Measurements from ENCODE around the gene HIPK1.
A peak's percentile ranks its signal among the peaks of the same experiment; 100 is the strongest.

Gene HIPK1

DNA sequence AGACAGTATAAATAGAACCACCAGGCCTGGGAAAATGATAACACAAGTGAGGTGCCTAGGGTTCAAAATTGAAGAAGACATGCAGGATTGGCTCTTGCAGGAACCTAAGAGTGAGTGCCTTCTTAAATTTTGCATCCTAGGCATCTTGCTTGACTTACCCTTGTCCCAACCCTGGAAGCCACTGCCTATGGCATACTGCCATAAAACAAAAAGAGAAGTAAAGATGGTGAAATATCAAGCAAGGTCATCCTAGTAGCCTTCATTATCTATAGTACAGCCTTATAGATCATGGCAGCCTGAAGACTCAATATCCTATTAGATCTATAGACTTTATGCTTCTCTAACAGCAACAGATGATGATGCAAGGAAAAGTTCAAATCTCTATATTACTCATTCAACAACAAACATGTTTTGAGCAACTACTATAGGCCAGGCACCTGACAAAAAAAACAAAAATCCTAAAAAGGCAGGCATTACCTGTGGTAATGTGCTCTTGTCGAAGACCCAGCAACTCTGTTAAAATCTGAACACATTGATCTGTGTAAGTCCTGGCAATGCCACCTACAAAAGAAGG, 30.8 kb upstream of the HIPK1 start:
- H3K9me3 ChIP-seq (ENCODE audit: control insufficient read depth in 1 of 2, low read length in 2 of 2) = no peaks in the 10 kb centered on the region
- no peak overlapping the region for H3K27ac ChIP-seq (ENCODE audit: low read length)
- H3K27me3 ChIP-seq (ENCODE audit: low read depth, low read length) = no peaks in the 10 kb centered on the region
- peaks cover 4 to 6% of the 10 kb centered on the region in 2 donors for H3K4me1 ChIP-seq (ENCODE audit: control insufficient read depth in 1 of 2, insufficient read depth in 2 of 2, low read length in 2 of 2)
- no peak overlapping the region for H3K4me3 ChIP-seq (ENCODE audit: low read depth in 1 of 2, low read length in 2 of 2)
- H3K36me3 ChIP-seq (ENCODE audit: control insufficient read depth in 1 of 2, insufficient read depth in 2 of 2, low read length in 2 of 2) = peaks cover 39 to 52% of the 10 kb centered on the region in 2 donors

DNA sequence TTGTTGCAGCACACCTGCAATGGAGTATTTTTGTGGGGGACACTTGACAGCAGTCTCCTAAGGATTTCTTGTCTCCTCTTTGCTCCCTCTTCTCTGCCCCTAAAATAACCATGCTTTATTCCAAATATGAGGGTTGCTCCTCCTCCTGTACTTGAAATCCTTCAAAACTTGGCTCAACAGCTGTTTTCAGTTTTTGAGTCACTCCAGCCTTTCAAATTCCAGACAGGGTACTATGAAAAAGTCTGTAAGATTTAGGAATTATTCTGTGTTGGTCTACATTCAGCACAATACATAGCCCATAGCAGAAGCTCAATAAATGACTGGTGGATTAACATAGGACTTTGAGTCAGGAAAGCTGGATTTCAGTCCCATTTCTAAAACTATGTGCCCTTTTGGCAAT, 30.0 kb upstream of the HIPK1 start:
- Histone ChIP-seq H3K36me3 (ENCODE audit: control insufficient read depth in 1 of 2, insufficient read depth in 2 of 2, low read length in 2 of 2) (peaks cover 38 to 52% of the 10 kb centered on the region in 2 donors), H3K4me3 (ENCODE audit: low read depth in 1 of 2, low read length in 2 of 2) (no peak overlapping the region), H3K4me1 (ENCODE audit: control insufficient read depth in 1 of 2, insufficient read depth in 2 of 2, low read length in 2 of 2) (peaks cover 4 to 13% of the 10 kb centered on the region in 2 donors), H3K27me3 (ENCODE audit: low read depth, low read length) (no peaks in the 10 kb centered on the region), H3K27ac (ENCODE audit: low read length) (no peak overlapping the region), H3K9me3 (ENCODE audit: control insufficient read depth in 1 of 2, low read length in 2 of 2) (no peaks in the 10 kb centered on the region)

DNA sequence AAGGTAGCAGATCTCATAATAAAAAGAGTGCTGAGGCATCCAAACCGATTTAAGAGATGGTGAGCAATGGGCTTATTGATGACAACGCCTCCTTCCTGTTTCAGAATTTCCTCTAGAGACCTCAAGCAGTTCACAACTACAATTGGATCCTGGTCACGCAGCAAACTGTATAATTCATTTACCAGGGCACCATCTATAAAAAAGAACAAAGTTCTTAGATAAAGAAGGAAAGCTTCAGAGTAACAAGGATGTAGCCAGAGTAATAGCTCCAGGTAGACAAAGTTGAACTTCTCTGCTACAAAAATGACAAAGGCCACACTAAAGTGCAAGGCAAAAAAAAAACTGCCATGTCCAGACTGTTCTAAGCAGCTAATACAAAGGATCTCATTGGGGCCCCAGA, 27.9 kb upstream of the HIPK1 start:
- peaks cover 17 to 35% of the 10 kb centered on the region in 2 donors for H3K36me3 ChIP-seq (ENCODE audit: control insufficient read depth in 1 of 2, insufficient read depth in 2 of 2, low read length in 2 of 2)

DNA sequence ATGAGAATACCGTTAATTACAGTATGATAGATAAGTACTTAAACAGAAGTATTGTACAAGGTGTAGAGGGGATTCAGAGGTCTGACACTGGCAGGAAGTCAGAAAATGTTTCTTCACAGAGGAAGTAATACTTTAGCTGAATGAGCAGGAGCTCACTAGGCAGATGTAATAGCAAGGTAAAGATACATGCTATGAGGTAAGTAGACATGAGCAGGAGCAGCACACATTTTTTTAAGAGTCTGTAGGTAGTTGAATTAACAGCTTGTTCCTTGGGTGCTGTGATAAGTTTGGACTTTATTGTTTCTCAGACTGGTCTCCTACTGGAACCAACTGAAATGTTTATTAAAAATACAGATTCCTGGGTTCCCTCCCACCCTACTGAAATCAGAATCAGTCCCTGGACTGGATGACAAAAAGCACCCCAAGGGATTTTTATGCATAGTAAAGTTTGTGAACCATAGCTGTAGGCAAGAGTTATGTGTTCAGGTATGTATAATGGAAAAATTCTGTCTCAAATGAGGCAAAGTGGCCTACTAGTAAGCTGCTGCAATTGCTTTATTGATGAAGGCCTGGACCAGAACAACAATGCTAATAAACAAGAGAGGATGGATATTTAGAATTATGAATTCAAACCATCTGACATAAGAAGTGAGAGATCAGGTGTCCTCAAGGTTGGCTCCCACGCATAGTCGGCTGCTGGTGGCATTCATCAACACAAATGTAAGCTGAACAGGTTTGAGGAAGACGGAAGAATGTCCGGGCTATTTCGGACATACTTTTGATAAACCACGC, 25.4 kb upstream of the HIPK1 start:
- H3K4me3 ChIP-seq (ENCODE audit: low read depth in 1 of 2, low read length in 2 of 2) = peak overlapping the region; percentile 77 to 98
- peaks cover 0 to 21% of the 10 kb centered on the region in 2 donors for H3K4me1 ChIP-seq (ENCODE audit: control insufficient read depth in 1 of 2, insufficient read depth in 2 of 2, low read length in 2 of 2)
- peak overlapping the region; percentile 98 for H3K27ac ChIP-seq (ENCODE audit: low read length)

More for the DNA sequence above, 27.9 kb upstream of the HIPK1 start:
- peaks cover 0 to 22% of the 10 kb centered on the region in 2 donors for H3K4me1 ChIP-seq (ENCODE audit: control insufficient read depth in 1 of 2, insufficient read depth in 2 of 2, low read length in 2 of 2)
- H3K4me3 ChIP-seq (ENCODE audit: low read depth in 1 of 2, low read length in 2 of 2) = no peak overlapping the region
- H3K27me3 ChIP-seq (ENCODE audit: low read depth, low read length) = no peaks in the 10 kb centered on the region
- H3K27ac ChIP-seq (ENCODE audit: low read length) = no peak overlapping the region
- no peaks in the 10 kb centered on the region for H3K9me3 ChIP-seq (ENCODE audit: control insufficient read depth in 1 of 2, low read length in 2 of 2)

DNA sequence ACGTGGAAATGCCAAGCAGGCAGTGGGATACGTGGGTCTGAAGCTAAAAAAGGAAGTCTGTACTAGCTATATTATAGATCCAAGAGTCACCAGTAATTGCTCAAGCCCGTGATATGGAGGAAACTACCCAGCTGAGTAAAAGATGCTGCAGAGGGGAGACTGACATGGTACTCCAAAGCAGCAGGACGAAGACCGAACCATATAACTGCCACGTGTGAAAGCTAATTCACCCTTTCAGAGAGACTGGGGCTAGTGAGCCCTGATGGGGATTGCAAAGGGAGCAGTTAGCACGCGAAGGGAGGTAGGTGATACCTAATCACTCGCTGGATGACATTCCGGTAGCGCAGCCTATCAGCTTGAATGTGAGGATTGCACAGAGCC, 24.8 kb upstream of the HIPK1 start:
- H3K36me3 ChIP-seq (ENCODE audit: control insufficient read depth in 1 of 2, insufficient read depth in 2 of 2, low read length in 2 of 2) = peaks cover 14 to 34% of the 10 kb centered on the region in 2 donors
- H3K4me3 ChIP-seq (ENCODE audit: low read depth in 1 of 2, low read length in 2 of 2) = peak overlapping the region; percentile 77 to 98

More for the DNA sequence above, 25.4 kb upstream of the HIPK1 start:
- Histone ChIP-seq H3K9me3 (ENCODE audit: control insufficient read depth in 1 of 2, low read length in 2 of 2) (no peaks in the 10 kb centered on the region), H3K36me3 (ENCODE audit: control insufficient read depth in 1 of 2, insufficient read depth in 2 of 2, low read length in 2 of 2) (peaks cover 14 to 31% of the 10 kb centered on the region in 2 donors), H3K27me3 (ENCODE audit: low read depth, low read length) (no peaks in the 10 kb centered on the region)

DNA sequence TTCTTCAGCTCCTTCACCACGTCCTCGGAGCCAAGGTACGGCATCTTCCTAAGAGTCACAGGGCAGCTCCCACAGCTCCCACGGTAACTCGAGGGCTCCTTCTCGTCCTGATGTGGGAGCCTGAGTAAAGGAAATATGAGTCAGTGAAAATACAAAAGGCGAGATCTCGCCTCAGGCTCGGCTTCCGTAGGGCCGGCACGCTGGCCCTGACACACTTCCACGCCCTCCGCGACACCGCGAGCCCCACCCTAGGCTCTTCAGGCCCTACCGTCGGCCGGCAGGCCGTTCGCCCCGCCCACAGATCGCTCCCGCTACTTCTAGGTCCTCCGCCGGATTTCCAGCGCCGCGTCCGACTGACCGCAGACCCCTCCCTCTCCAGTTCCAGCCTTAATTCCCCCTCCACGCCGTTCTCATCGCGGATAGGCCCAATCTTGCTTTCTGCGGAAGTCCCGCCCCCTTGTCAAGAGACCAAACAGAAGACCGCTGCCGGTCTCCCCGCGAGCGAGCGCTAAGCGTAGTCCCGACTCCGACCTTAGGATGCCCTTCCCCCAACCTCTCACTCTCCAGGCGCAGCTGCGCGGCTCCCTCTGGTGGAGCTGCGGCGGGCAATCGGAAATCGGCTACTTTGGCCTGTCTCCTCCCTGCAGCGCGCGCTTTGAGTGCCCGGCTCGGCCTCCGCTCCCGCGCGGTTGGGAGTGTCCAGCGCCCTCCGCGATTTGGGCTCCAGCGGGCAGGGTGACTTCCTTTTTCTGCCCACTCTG, 24.3 kb upstream of the HIPK1 start, which contains the start of the genes AP4B1 and DCLRE1B:
Gene AP4B1, minus strand, starts transcription at position 126 of the 761 bp plus-strand sequence. Its CDS starts 82 bp downstream, at position 44.
Gene DCLRE1B, plus strand, starts transcription at position 653 of the 761 bp plus-strand sequence. CDS start 261 bp downstream, outside the sequence.
- H3K9me3 ChIP-seq (ENCODE audit: control insufficient read depth in 1 of 2, low read length in 2 of 2) = no peaks in the 10 kb centered on the region
- no peaks in the 10 kb centered on the region for H3K27me3 ChIP-seq (ENCODE audit: low read depth, low read length)
- H3K36me3 ChIP-seq (ENCODE audit: control insufficient read depth in 1 of 2, insufficient read depth in 2 of 2, low read length in 2 of 2) = peaks cover 13 to 29% of the 10 kb centered on the region in 2 donors
- peak within 1 kb of the TSS; percentile 98 for H3K27ac ChIP-seq (ENCODE audit: low read length)
- H3K4me3 ChIP-seq (ENCODE audit: low read depth in 1 of 2, low read length in 2 of 2) = peak within 1 kb of the TSS; percentile 77 to 98
- H3K4me1 ChIP-seq (ENCODE audit: control insufficient read depth in 1 of 2, insufficient read depth in 2 of 2, low read length in 2 of 2) = peaks cover 0 to 21% of the 10 kb centered on the region in 2 donors

More for the DNA sequence above, 24.8 kb upstream of the HIPK1 start:
- no peaks in the 10 kb centered on the region for H3K27me3 ChIP-seq (ENCODE audit: low read depth, low read length)
- no peaks in the 10 kb centered on the region for H3K9me3 ChIP-seq (ENCODE audit: control insufficient read depth in 1 of 2, low read length in 2 of 2)
- H3K27ac ChIP-seq (ENCODE audit: low read length) = peak overlapping the region; percentile 98
- peaks cover 0 to 21% of the 10 kb centered on the region in 2 donors for H3K4me1 ChIP-seq (ENCODE audit: control insufficient read depth in 1 of 2, insufficient read depth in 2 of 2, low read length in 2 of 2)

DNA sequence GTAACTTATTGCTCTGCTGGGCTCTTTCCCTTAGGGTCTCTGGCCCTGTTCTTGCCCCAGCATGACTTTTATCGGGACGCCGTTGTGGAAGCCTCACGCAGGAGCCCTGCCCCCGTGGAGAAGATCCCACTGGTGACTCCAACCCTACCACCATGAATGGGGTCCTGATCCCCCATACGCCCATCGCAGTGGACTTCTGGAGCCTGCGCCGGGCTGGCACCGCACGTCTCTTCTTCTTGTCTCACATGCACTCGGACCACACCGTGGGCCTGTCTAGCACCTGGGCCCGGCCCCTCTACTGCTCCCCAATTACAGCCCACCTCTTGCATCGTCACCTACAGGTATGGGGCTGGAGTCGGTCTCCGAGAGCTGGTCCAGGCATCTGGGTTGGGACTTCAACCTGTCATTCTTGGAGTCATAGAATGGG, 23.7 kb upstream of the HIPK1 start:
- peak overlapping the region; percentile 98 for H3K27ac ChIP-seq (ENCODE audit: low read length)
- no peaks in the 10 kb centered on the region for H3K27me3 ChIP-seq (ENCODE audit: low read depth, low read length)
- peak overlapping the region; percentile 77 to 98 for H3K4me3 ChIP-seq (ENCODE audit: low read depth in 1 of 2, low read length in 2 of 2)
- H3K9me3 ChIP-seq (ENCODE audit: control insufficient read depth in 1 of 2, low read length in 2 of 2) = no peaks in the 10 kb centered on the region
- peaks cover 0 to 21% of the 10 kb centered on the region in 2 donors for H3K4me1 ChIP-seq (ENCODE audit: control insufficient read depth in 1 of 2, insufficient read depth in 2 of 2, low read length in 2 of 2)
- peaks cover 11 to 23% of the 10 kb centered on the region in 2 donors for H3K36me3 ChIP-seq (ENCODE audit: control insufficient read depth in 1 of 2, insufficient read depth in 2 of 2, low read length in 2 of 2)

DNA sequence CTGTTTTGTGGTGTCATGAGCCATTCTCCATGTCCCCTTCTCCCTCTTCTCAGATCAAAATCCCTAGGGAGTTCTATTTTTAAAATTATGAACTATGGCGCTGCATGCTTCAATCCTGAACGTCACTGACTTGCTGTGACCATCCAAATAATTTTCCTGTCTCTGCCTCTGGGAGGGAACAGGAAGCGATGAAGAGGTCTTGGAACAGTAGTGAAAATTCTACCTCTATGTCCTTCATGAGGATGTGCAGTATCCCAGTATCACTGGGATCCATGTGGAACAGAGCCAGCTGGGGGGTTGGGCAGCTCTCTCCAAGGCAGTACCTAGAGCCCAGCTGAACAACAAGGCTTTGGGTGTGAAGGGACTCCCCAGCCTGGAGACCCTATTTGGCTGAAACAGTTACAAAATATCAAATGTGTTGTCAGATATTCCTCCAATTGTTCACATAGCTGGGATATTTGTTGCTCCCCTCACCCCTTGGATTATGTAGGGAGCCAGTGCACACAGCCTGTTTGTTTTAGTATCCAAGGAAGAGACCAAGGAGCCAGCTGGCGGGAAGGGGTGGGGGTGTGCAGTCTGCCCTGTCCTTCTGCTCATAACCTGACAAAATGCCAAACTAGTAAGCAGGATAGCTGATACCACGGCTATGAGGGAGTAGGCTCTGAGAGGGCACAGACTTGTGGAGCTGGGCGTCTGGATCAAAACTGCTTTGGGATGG, 16.4 kb upstream of the HIPK1 start:
- no peaks in the 10 kb centered on the region for H3K27me3 ChIP-seq (ENCODE audit: low read depth, low read length)
- H3K27ac ChIP-seq (ENCODE audit: low read length) = peak overlapping the region; percentile 77
- H3K4me3 ChIP-seq (ENCODE audit: low read depth in 1 of 2, low read length in 2 of 2) = peak overlapping the region in 1 of 2 donors; percentile 26
- H3K9me3 ChIP-seq (ENCODE audit: control insufficient read depth in 1 of 2, low read length in 2 of 2) = no peaks in the 10 kb centered on the region
- H3K4me1 ChIP-seq (ENCODE audit: control insufficient read depth in 1 of 2, insufficient read depth in 2 of 2, low read length in 2 of 2) = peaks cover 0 to 13% of the 10 kb centered on the region in 2 donors
- H3K36me3 ChIP-seq (ENCODE audit: control insufficient read depth in 1 of 2, insufficient read depth in 2 of 2, low read length in 2 of 2) = peaks cover 18 to 19% of the 10 kb centered on the region in 2 donors

DNA sequence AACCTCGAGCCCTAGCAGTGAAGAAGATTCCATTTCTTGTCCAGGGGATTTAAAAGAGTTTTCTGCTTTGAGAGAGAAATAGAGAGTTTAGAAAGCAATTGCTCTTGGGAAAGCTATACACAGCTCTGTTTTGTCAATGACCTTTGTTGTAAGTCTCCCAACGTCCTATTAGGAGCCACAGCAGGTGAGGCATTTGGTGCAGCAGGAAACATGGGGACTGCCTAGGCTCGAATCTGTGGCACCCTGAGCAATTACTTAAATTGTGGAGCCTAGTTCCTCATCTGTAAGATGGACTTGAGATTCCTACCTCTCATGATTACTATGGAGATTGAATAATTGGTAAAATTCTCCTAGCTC, 15.8 kb upstream of the HIPK1 start:
- Histone ChIP-seq H3K27ac (ENCODE audit: low read length) (peak overlapping the region; percentile 77), H3K4me1 (ENCODE audit: control insufficient read depth in 1 of 2, insufficient read depth in 2 of 2, low read length in 2 of 2) (peaks cover 0 to 13% of the 10 kb centered on the region in 2 donors), H3K36me3 (ENCODE audit: control insufficient read depth in 1 of 2, insufficient read depth in 2 of 2, low read length in 2 of 2) (peaks cover 12 to 14% of the 10 kb centered on the region in 2 donors), H3K27me3 (ENCODE audit: low read depth, low read length) (no peaks in the 10 kb centered on the region), H3K9me3 (ENCODE audit: control insufficient read depth in 1 of 2, low read length in 2 of 2) (no peaks in the 10 kb centered on the region), H3K4me3 (ENCODE audit: low read depth in 1 of 2, low read length in 2 of 2) (peak overlapping the region in 1 of 2 donors; percentile 26)

DNA sequence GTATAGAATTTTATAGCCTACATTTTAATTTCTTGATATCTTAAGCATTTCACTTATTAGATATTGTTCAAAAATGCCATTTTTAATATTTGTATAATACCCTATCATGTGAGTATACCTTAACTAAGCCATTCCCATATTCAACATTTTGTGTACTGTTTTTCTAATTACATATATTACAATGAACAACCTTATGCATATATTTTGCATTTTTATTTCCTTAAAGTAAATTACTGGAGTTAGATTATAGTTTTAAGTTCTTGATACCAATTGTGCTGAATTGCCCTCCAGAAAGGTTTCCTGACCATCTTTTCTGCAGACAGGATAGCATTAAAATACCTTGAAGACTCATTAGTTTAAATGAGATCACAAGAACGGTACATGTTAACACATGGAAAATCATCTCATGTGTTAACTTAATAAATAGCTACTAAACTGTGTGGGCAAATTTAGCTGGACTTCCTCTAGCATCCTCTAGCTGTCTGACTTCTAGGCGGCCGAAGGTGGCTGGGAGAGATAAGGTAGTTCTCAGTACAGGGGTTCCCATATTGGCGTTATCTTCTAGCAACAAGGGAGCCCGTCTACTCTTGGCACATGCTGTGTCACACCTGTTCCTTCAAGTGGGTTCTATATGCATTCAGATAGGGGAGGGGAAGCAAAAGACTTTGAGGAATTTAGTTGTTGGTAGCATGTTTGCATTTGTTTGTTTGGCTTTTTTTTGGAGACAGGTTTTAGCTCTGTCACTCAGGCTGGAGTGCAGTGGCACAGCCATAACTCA, 15.0 kb upstream of the HIPK1 start:
- Histone ChIP-seq H3K4me1 (ENCODE audit: control insufficient read depth in 1 of 2, insufficient read depth in 2 of 2, low read length in 2 of 2) (peaks cover 0 to 13% of the 10 kb centered on the region in 2 donors), H3K27ac (ENCODE audit: low read length) (no peak overlapping the region), H3K9me3 (ENCODE audit: control insufficient read depth in 1 of 2, low read length in 2 of 2) (no peaks in the 10 kb centered on the region), H3K27me3 (ENCODE audit: low read depth, low read length) (no peaks in the 10 kb centered on the region), H3K4me3 (ENCODE audit: low read depth in 1 of 2, low read length in 2 of 2) (no peak overlapping the region), H3K36me3 (ENCODE audit: control insufficient read depth in 1 of 2, insufficient read depth in 2 of 2, low read length in 2 of 2) (peaks cover 5 to 14% of the 10 kb centered on the region in 2 donors)

Data from muscle layer of duodenum (tissue), 2 donors.